ENCODE data around the gene SP1. TPM values are rescaled to one million over a fixed set of nuclear protein-coding genes. Genes with fewer than 3 reads are reported as not detected.

Gene SP1
- total and polyA plus RNA-seq, 9 of the 15 experiments (the other 6 are each of a cell fraction or from before 2014, with no cell fraction given) = 8.0 to 65.5 (median 41.6) TPM

- TF ChIP-seq CREB3L1 (IDR thresholded peaks at IDR 0.05; ENCODE audit: borderline replicate concordance, low read depth) (no peak), NR2C1 (IDR thresholded peaks at IDR 0.05) (no peak), NR2C1 (tag; IDR thresholded peaks at IDR 0.05) (no peak), ZFX (CRISPR knock-in tag; IDR thresholded peaks at IDR 0.05) (no peak; the same call in 1 of the 2 replicates), ZNF592 (IDR thresholded peaks at IDR 0.05) (no peak), NFE2L1 (tag; IDR thresholded peaks at IDR 0.05; ENCODE audit: borderline replicate concordance, low read depth) (no peak), HDAC1 (IDR thresholded peaks at IDR 0.05) (peak in 1 of 2 experiments; percentile 51; a peak in 1 of 4 replicates), NCOR1 (IDR thresholded peaks at IDR 0.05) (no peak), CHAMP1 (IDR thresholded peaks at IDR 0.05) (no peak), KLF16 (IDR thresholded peaks at IDR 0.05) (0 out of 2 replicates have a peak, but pooled peaks have one; percentile 14), BRD9 (IDR thresholded peaks at IDR 0.05; ENCODE audit: low read depth, partially characterized antibody) (peak; percentile 73), ERF (CRISPR knock-in tag; IDR thresholded peaks at IDR 0.05) (no peak), HNRNPK (IDR thresholded peaks at IDR 0.05; ENCODE audit: low read depth, low read length, poor library complexity, severe bottlenecking) (no peak), E2F5 (CRISPR knock-in tag; IDR thresholded peaks at IDR 0.05) (no peak)
- TF ChIP-seq, protein P1, sequence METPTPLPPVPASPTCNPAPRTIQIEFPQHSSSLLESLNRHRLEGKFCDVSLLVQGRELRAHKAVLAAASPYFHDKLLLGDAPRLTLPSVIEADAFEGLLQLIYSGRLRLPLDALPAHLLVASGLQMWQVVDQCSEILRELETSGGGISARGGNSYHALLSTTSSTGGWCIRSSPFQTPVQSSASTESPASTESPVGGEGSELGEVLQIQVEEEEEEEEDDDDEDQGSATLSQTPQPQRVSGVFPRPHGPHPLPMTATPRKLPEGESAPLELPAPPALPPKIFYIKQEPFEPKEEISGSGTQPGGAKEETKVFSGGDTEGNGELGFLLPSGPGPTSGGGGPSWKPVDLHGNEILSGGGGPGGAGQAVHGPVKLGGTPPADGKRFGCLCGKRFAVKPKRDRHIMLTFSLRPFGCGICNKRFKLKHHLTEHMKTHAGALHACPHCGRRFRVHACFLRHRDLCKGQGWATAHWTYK (CRISPR knock-in tag; IDR thresholded peaks at IDR 0.05) = no peak
- TF ChIP-seq, protein P2, sequence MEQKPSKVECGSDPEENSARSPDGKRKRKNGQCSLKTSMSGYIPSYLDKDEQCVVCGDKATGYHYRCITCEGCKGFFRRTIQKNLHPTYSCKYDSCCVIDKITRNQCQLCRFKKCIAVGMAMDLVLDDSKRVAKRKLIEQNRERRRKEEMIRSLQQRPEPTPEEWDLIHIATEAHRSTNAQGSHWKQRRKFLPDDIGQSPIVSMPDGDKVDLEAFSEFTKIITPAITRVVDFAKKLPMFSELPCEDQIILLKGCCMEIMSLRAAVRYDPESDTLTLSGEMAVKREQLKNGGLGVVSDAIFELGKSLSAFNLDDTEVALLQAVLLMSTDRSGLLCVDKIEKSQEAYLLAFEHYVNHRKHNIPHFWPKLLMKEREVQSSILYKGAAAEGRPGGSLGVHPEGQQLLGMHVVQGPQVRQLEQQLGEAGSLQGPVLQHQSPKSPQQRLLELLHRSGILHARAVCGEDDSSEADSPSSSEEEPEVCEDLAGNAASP (IDR thresholded peaks at IDR 0.05) = no peak
Observed at GRCh38 chr12:53344824-53345485, 35.0 kb upstream of the SP1 start (continued).
